Ovary (tissue), 9 donors: ENCODE results near the gene IFNB1. TPM values are rescaled to one million over a fixed set of nuclear protein-coding genes. Genes with fewer than 3 reads are reported as not detected.

Source experiments
- DNase-seq, 5 donors: peaks; one replicate each; pipeline ENCODE4 v3.0.0-alpha.2; 2019 to 2020
- H3K27ac ChIP-seq, 2 donors: fragments of 200-600 bp; one replicate each; pipeline versions ENCODE4 v1.5.1 to v1.8.0; 2019 to 2022
- H3K27me3 ChIP-seq: fragments of 200-600 bp; one replicate; pipeline ENCODE4 v1.8.0; 2022
- H3K36me3 ChIP-seq: fragments of 200-600 bp; sonication (generic); one replicate; pipeline ENCODE4 v1.5.1; 2019
- H3K4me1 ChIP-seq: one replicate; pipeline ENCODE4 v1.8.1; 2013; ENCODE audit warnings: mild to moderate bottlenecking, moderate library complexity; ENCODE audit not compliant: insufficient read depth
- H3K4me3 ChIP-seq: fragments of 200-600 bp; sonication (generic); one replicate; pipeline ENCODE4 v1.5.1; 2017
- H3K9me3 ChIP-seq, 2 donors: fragments of 200-600 bp in 1 of 2; sonication (generic) in 1 of 2; one replicate each; pipeline versions ENCODE4 v1.5.1 to v1.8.1; 2013 to 2019; ENCODE audit warnings: mild to moderate bottlenecking in 1 of 2, moderate library complexity in 1 of 2
- CTCF ChIP-seq, 3 donors: fragments of 450-650 bp in 2 of 3; fragments of 200-600 bp in 1 of 3; IDR thresholded peaks; one replicate each; pipeline versions ENCODE4 v1.5.1 to v1.8.0; 2016 to 2022; ENCODE audit warnings: antibody characterized with exemption in 3 of 3, mild to moderate bottlenecking in 1 of 3
- EP300 ChIP-seq: sonication (generic); formaldehyde crosslinking; IDR thresholded peaks from one replicate; pipeline ENCODE4 v1.6.1; 2017; ENCODE audit warnings: antibody characterized with exemption
- POLR2A ChIP-seq: fragments of 450-650 bp; IDR thresholded peaks from one replicate; pipeline ENCODE4 v1.6.1; 2017; ENCODE audit warnings: antibody characterized with exemption, mild to moderate bottlenecking, moderate library complexity
- WGBS, 3 donors: extraction: QIAGEN DNeasy Blood & Tissue Kit in 1 of 3; methylation state at CpG; one replicate each; pipeline versions ENCODE4 v1.1.5 to v1.1.7; 2013 to 2017; 5-methylcytosine and 5-hydroxymethylcytosine counted together
- intact Hi-C, 4 donors: fragments of 100-400 bp; cut with DNase I; formaldehyde crosslinking; loops; one replicate each; pipeline versions ENCODE4 v1.11.0 to v1.15.1; 2022 to 2023
- polyA plus RNA-seq, 2 donors: library from polyadenylated mRNA; stranded (reverse); fragments of 200-250 nt in 1 of 2; fragments of 350-450 nt in 1 of 2; fragmentation: Illumina TruSeq in 1 of 2; extraction: RNeasy Lipid Tissue Mini Kit (QIAGEN cat#74804) in 1 of 2; gene quantifications; one replicate each; pipeline ENCODE4 v1.2.3, GENCODE V29; 2013 to 2014
- total RNA-seq, 7 donors: library from RNA; depleted of rRNA in 2 of 7; stranded (reverse); fragments of >200 nt in 2 of 7; fragmentation: NEBNext Ultra II Directional in 3 of 7; extraction: Animal tissue kit (Norgen Biotek cat#: 25700) in 3 of 7; gene quantifications; one replicate each; pipeline versions ENCODE4 v1.1.0 to v1.2.4, GENCODE V29; 2016 to 2023
- donor health status: DM: no; HTN: no; CAD: no; lungs with moderate emphysema.
- donor health status: DM: no; HTN: no; CAD: no.
- donor health status: Bipolar disorder and iron deficiency.
- donor health status: DM: yes; HTN: yes; CAD: no.
- donor health status: DM: no; HTN: no; CAD: no.
- donor health status: DM: yes; HTN: yes; CAD: no.

IFNB1 gene
- total and polyA plus RNA-seq, 9 donors, result not detected

- no peak for TF ChIP-seq POLR2A
- no peak for TF ChIP-seq CTCF (IDR thresholded peaks at IDR 0.05)
- TF ChIP-seq EP300, result no peak
- WGBS, 3 donors, result 72 to 80% (median 76%) methylated on average over 2 of the region's 2 CpGs
- intact Hi-C loops, result loop anchor here in 1 of 4 donors (10.0 kb wide), 1 partner anchor 1190 kb away; no protein-coding TSS in a partner anchor
These were observed 36.6 kb upstream of the IFNB1 start for GRCh38 chr9:21114311-21114710.

GRCh38 chr9:21110708-21111576 lies 33.2 kb upstream of the IFNB1 start:
- Histone ChIP-seq H3K27me3 (no peaks in the 10 kb centered on the region), H3K36me3 (no peaks in the 10 kb centered on the region), H3K9me3 (no peaks in the 10 kb centered on the region), H3K4me3 (no peak overlapping the region), H3K27ac (no peak overlapping the region), H3K4me1 (no peaks in the 10 kb centered on the region)
- DNase-seq, result no peak
- WGBS, 3 donors, result 23 to 25% (median 24%) methylated on average over 4 of the region's 4 CpGs
- peak; percentile 44 to 70 (median 64) for TF ChIP-seq CTCF (IDR thresholded peaks at IDR 0.05)
- TF ChIP-seq EP300, result no peak
- intact Hi-C loops, result loop anchor here in 2 of 4 donors (2.0 to 10.0 kb wide), 2 partner anchors 1184 to 1186 kb away; no protein-coding TSS in a partner anchor

More at GRCh38 chr9:21114311-21114710, 36.6 kb upstream of the IFNB1 start:
- no peak for DNase-seq
- H3K4me1 ChIP-seq, result no peaks in the 10 kb centered on the region
- no peaks in the 10 kb centered on the region for H3K36me3 ChIP-seq
- H3K27ac ChIP-seq, result no peak overlapping the region
- no peak overlapping the region for H3K4me3 ChIP-seq
- H3K27me3 ChIP-seq, result no peaks in the 10 kb centered on the region
- no peaks in the 10 kb centered on the region for H3K9me3 ChIP-seq

- Histone ChIP-seq H3K4me3 (no peak overlapping the region), H3K9me3 (no peaks in the 10 kb centered on the region), H3K27me3 (no peaks in the 10 kb centered on the region), H3K36me3 (no peaks in the 10 kb centered on the region), H3K4me1 (no peaks in the 10 kb centered on the region), H3K27ac (no peak overlapping the region)
- no peak for DNase-seq
- WGBS, 3 donors, result 80 to 89% (median 88%) methylated on average over 1 of the region's 1 CpG
- no peak for TF ChIP-seq POLR2A
- no peak for TF ChIP-seq EP300
- no peak for TF ChIP-seq CTCF (IDR thresholded peaks at IDR 0.05)
- intact Hi-C loops, result loop anchor here in 2 of 4 donors (10.0 kb wide), 3 partner anchors 220 to 1180 kb away; partner anchors contain the start of gene MLLT3 (in 1 of the 2)
These were observed 27.0 kb upstream of the IFNB1 start for GRCh38 chr9:21104787-21105186.

- Histone ChIP-seq H3K27ac (no peak overlapping the region), H3K4me3 (no peak overlapping the region), H3K36me3 (no peaks in the 10 kb centered on the region), H3K4me1 (no peaks in the 10 kb centered on the region), H3K9me3 (no peaks in the 10 kb centered on the region), H3K27me3 (no peaks in the 10 kb centered on the region)
- DNase-seq, result no peak
- WGBS, 3 donors, result 98 to 100% (median 100%) methylated on average over 1 of the region's 1 CpG
- intact Hi-C loops, result loop anchor here in 2 of 4 donors (10.0 kb wide), 3 partner anchors 218 to 1178 kb away; partner anchors contain the start of gene MLLT3 (in 1 of the 2)
- TF ChIP-seq CTCF (IDR thresholded peaks at IDR 0.05), result no peak
- no peak for TF ChIP-seq EP300
- TF ChIP-seq POLR2A, result no peak
These were observed 24.6 kb upstream of the IFNB1 start for GRCh38 chr9:21102305-21102704.
